Head of caudate nucleus (tissue), 42 donors: ENCODE data around the gene CHCHD6.

Experiments
- DNase-seq, 42 donors: peaks; one replicate each; pipeline versions ENCODE4 v3.0.0 to v3.0.0-alpha.2; 2020 to 2021; ENCODE audit warnings: mixed read lengths in 7 of 42
- intact Hi-C: fragments of 100-400 bp; cut with DNase I; formaldehyde crosslinking; loops from one replicate; pipeline ENCODE4 v1.15.0; 2022

CHCHD6 gene

GRCh38 chr3:126954141-126954842 is 250.3 kb downstream of the CHCHD6 start:
- no peak for DNase-seq
- intact Hi-C loops, result no loop called here

DNA sequence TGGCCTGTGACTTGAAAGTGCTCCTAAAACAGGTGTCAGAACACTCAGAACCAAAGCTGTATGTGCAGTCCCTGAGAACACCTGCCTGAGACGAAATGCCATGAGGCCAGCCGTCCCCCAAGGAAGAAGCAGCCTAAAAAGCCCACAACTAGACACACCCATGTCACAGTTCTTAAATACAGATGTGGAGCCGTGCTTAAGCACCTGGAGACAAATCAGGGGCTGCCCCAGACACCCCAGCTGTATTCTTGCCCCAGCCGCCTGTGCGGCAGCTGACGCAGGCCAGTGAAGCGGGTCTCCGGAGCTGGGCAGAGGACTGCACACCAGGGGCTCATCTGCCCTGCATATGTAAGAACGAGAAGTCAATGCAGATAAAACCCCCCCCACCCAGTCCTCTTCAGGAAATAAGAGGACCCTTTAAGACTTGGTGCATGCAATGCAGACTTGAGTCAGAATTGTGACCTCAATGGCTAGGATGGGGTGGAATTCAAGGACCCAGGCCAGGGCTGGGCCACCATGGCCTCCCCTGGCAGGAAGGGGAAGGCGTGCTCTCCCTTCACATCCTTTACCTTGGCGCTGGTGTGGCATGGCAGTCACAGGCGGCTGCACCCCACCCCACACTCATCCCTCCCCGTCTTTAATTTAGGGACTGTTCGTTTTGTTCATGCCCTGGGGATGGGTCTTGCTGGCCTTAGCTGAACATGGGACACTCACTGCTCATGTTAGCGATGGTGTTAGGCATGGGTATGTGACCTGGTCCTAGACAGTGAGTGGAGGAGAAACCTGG is 251.2 kb downstream of the CHCHD6 start:
- DNase-seq, result no peak
- intact Hi-C loops, result no loop called here

DNA sequence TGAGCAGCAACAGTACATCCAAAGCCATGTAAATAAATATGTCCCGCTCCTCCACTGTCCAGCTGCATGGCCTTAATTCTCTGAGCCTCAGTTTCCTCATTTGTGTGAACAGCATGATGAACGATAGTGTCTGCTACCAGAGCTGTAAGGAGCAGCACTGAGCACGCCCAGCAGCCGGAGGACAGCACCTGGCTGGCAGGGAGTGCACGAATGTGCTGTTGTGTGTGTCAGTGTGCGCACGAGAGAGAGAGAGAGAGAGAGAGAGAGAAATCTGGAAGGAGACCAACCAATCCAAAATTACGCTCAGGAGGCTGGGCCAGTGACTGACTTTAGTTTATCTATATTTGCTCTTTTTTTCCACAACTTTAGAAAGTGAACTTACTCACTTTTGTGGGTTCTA is 252.3 kb downstream of the CHCHD6 start:
- no peak for DNase-seq
- intact Hi-C loops, result no loop called here

- intact Hi-C loops, result no loop called here
- no peak for DNase-seq
These were observed 253.0 kb downstream of the CHCHD6 start for GRCh38 chr3:126956866-126957650.

DNA sequence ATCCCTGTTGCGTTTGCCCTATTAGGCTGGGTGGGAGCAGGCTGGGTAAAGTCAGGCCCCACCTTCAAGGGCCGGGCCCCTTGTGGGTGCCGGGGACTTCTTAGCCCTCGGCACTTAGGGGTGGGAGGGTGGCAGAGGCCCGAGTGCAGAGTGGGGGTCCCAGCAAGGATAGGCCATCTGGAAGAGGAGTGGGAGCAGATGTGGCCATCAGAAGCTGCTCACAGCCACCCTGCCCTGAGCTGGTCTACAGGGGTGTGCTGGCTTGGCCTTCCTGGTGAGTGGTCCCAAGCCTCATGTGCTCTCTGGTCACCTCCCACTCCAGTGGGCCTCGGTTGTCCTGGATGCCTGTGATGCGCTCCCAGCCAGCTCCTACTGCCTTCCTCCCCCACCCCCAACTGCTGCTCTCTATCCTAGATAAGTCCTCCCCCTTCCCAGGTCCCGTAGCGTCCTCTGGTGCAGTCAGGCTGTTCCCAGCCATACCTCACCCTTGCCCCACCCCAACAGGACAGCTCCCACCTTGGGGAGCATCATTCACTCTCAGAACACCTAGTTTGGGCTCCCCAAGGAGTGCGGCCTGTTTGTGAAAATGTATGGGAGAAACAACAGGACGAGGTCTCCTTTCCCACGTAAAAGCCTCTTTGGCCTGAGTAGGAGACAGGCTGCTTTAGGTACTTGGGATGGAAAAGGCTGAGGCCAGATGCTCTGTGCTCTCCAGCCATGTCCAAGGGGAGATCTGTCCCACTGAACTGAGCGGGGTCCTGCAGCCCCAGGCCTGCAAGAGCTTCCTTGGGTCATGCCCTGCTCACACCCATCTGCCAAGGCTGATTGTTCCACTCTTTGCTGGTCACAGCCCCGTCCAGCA is 254.0 kb downstream of the CHCHD6 start:
- no peak for DNase-seq
- intact Hi-C loops, result no loop called here

DNA sequence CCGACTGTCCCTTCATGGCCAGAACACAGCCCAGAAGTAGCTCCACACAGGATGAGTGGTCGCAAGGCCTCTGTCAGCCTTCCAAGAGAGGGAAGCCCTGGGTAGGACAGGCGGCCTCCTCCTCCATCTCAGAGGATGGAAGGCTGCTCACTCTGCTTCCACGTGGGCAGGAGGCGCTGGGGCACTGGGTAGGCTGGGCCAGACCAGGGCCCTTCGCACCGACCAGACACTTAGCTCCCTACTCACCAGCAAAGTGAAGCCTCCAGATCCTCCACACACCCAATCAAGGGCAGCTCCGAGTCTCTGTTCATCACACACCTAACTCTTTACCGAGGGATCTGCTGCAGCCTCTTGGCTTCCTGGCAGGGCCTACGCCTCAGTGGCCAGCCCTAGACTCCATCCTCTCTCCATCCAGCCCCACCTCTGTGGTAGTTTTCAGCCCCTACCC is 254.6 kb downstream of the CHCHD6 start:
- DNase-seq, result no peak

GRCh38 chr3:126959136-126959920 is 255.3 kb downstream of the CHCHD6 start:
- DNase-seq, result no peak
- intact Hi-C loops, result no loop called here

More for the DNA sequence above, 254.6 kb downstream of the CHCHD6 start:
- intact Hi-C loops, result no loop called here

DNA sequence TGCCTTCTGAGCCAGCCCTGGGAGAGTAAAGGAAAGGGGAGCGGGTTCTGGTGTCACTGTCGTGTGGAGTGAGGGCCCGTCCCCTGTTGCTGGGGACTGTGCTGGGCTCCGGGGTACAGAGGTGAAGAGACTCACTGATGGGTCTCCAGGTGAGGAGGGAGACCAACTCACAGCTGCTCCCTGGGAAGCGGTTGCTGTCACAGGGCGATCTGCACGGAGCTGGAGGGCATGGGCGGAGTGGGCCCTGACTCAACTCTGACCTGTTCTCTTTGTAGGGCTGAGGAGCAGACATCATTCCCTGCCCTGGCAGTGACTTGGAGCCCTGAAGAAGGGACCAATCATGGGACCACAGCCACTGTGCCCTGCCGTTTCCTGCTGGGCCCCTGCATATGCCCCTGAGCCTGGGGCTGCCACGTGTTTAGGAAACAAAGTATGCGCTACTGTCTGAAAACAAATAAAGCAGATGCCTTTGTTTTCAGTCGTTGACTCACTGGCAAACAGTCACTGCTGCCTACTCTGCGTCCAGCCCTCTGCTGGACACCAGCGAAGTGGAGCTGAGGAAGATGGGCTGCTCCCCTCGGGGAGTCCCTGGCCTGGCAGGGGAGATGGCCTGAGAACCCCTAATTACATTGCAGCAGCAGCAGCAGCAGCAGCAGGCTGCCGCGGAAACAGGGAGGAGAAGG is 256.0 kb downstream of the CHCHD6 start:
- DNase-seq, result peak in 27 of 42 donors; percentile 12 to 73 (median 50)
- intact Hi-C loops, result no loop called here

DNA sequence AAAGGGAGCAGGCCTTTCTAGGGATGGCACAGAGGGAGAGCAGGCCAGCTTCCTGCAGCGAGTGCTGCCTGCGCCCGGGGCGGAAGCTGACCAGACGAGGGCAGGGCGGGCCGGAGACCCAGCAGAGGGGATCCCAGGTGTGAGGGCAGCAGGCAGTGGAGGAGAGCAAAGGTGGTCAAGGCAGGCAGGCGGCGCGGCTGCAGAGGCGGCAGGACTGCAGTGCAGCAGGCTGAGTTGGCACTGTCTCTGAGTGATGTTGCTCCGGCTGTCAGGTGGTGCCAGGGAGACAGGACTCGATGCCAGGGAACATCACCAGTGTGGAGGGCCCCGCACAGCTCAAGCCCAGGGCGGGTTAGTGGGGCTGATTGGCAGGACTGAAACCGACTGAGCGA is 256.6 kb downstream of the CHCHD6 start:
- intact Hi-C loops, result no loop called here
- peak in 17 of 42 donors; percentile 12 to 62 (median 32) for DNase-seq

DNA sequence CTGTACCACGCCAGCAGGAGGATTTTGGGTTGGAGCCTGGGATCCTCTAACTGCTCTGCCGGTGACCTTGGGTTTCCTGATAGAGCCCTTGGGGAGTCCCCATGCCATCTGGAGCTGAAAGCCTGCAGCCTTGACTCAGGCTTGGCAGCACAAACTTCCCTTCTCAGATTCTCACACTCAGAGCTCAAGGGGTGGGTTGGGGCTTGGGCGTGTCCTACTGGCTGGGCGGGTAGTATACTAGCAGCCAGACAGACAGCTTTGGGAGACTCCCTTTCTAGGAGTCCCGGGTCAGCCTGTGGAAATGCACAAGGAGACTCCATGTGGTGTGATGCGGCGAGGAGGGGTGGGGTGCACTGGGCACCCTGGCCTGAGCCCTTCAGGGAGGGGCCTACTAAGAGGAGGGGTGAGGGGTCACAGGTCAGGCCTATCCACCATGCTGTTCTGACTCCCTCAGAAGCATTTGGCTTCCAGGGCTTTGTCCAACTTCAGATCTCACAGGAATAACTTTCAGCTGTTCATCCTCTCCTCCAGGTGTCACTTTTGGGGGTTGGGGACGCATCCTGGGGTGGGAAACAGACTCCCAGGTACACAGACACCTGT is 257.3 kb downstream of the CHCHD6 start:
- intact Hi-C loops, result no loop called here
- DNase-seq, result peak in 2 of 42 donors; percentile 33 to 43

DNA sequence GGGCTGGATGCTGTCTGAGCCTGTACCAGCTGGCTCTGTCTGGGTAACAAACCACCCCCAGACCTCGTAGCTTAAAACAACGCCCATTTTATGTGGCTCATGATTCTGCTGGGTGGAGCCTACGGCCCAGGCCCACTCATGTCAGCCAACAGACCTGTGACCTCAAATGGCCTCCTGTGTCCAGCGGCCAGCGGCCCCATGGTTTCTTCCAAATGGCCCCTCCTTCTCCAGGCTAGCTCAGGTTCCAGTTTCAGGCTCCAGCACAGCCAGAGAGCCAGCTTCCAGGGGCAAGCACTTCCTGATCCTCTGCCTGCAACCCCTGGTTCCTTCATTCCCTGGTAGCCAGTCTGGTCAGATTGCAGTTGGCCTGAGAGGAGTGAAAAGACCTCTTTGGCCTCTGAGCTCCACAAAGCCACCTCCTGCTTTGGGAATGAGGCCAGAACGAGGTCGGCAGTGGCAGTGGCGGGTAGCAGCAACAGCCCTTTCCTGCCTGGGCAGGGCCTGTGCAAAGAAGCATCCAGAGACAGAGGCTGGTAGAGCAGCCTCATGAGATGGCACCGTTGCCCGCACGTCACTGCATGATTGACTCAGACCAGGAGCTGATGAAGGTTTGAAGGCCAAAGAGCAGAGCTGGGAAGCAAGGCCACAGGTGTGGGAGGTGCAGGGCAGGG is 257.9 kb downstream of the CHCHD6 start:
- intact Hi-C loops, result no loop called here
- DNase-seq, result no peak

DNA sequence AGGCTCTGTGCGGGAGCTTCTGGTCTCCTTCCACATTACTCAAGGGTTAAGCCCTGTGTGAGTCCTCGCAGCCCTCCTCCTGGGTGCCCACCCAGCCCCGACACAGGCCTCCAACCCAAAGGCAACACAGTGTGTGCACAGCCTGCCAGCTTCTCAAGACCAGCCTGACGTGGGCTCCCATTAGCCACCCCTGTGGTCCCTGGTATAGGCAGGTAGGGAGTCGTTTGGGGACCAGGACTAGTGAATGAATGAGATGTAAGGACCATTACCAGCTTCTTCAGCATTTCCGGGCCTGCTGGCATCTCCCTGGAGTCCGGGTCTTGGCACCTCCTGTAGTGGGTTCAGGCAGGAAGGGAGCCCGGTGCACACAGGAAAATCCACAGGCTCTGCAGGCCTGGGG is 258.7 kb downstream of the CHCHD6 start:
- intact Hi-C loops, result no loop called here
- no peak for DNase-seq

- DNase-seq, result no peak
- intact Hi-C loops, result no loop called here
These were observed 259.5 kb downstream of the CHCHD6 start for GRCh38 chr3:126963261-126964190.

- no peak for DNase-seq
- intact Hi-C loops, result no loop called here
These were observed 260.2 kb downstream of the CHCHD6 start for GRCh38 chr3:126964261-126964660.

- intact Hi-C loops, result no loop called here
- no peak for DNase-seq
These were observed 260.9 kb downstream of the CHCHD6 start for GRCh38 chr3:126964950-126965349.
